Ovary (tissue), 3 donors: Measurements from ENCODE around the gene LAMB1.

Experiments
- POLR2A ChIP-seq: fragments of 450-650 bp; IDR thresholded peaks from one replicate; pipeline ENCODE4 v1.6.1; 2017; ENCODE audit warnings: antibody characterized with exemption, mild to moderate bottlenecking, moderate library complexity
- TF ChIP-seq, protein P1 (sequence below), 3 donors: fragments of 450-650 bp in 2 of 3; fragments of 200-600 bp in 1 of 3; IDR thresholded peaks; one replicate each; pipeline versions ENCODE4 v1.5.1 to v1.8.0; 2016 to 2022; ENCODE audit warnings: antibody characterized with exemption in 3 of 3, mild to moderate bottlenecking in 1 of 3
- donor health status: DM: no; HTN: no; CAD: no.

- TF ChIP-seq, protein P1, sequence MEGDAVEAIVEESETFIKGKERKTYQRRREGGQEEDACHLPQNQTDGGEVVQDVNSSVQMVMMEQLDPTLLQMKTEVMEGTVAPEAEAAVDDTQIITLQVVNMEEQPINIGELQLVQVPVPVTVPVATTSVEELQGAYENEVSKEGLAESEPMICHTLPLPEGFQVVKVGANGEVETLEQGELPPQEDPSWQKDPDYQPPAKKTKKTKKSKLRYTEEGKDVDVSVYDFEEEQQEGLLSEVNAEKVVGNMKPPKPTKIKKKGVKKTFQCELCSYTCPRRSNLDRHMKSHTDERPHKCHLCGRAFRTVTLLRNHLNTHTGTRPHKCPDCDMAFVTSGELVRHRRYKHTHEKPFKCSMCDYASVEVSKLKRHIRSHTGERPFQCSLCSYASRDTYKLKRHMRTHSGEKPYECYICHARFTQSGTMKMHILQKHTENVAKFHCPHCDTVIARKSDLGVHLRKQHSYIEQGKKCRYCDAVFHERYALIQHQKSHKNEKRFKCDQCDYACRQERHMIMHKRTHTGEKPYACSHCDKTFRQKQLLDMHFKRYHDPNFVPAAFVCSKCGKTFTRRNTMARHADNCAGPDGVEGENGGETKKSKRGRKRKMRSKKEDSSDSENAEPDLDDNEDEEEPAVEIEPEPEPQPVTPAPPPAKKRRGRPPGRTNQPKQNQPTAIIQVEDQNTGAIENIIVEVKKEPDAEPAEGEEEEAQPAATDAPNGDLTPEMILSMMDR (IDR thresholded peaks at IDR 0.05), result no peak
- TF ChIP-seq POLR2A, result no peak
Measured at GRCh38 chr7:108010377-108010776, 7.4 kb upstream of the LAMB1 start.
